HepG2 (cell line): ENCODE measurements around the gene NAV1. TPM values are rescaled to one million over a fixed set of nuclear protein-coding genes. Genes with fewer than 3 reads are reported as not detected.

Experiments used
- CEBPB ChIP-seq: IDR thresholded peaks from 2 replicates; pipeline ENCODE4 v1.6.1; 2011; ENCODE audit warnings: low read depth, low read length, improper control_type of control experiment, borderline replicate concordance
- DNMT3B ChIP-seq: conservative IDR thresholded peaks from 2 replicates; pipeline ENCODE4 v1.6.1; 2016; ENCODE audit warnings: missing biosample characterization, control low read depth
- MIXL1 ChIP-seq: IDR thresholded peaks from 2 replicates; pipeline ENCODE4 v1.6.1; 2016
- SAFB2 ChIP-seq: sonication (generic); formaldehyde crosslinking; IDR thresholded peaks from 2 replicates; pipeline ENCODE4 v1.5.1; 2020; ENCODE audit warnings: missing genetic modification reagents, low read depth, mild to moderate bottlenecking, borderline replicate concordance
- ZNF687 ChIP-seq: sonication (generic); formaldehyde crosslinking; IDR thresholded peaks from 2 replicates; pipeline ENCODE4 v1.5.1; 2020; ENCODE audit warnings: mild to moderate bottlenecking, missing genetic modification reagents, moderate library complexity
- ZSCAN31 ChIP-seq: sonication (generic); formaldehyde crosslinking; IDR thresholded peaks from 2 replicates; pipeline ENCODE4 v1.5.0; 2020; ENCODE audit warnings: low read depth, mild to moderate bottlenecking, missing genetic modification reagents
- polyA plus RNA-seq, 8 experiments: library from polyadenylated mRNA; depleted of rRNA in 3 of 8; stranded (reverse) in 7 of 8; unstranded in 1 of 8; fragments of >200 nt; fragmentation: Illumina TruSeq in 4 of 8; extraction: Trizol in 4 of 8; gene quantifications; 2 replicates each; pipeline versions ENCODE4 v1.2.1 to v1.2.3, GENCODE V29; 2011 to 2016; ENCODE audit warnings: low read depth in 4 of 8, missing spikeins in 1 of 8, mixed read lengths in 1 of 8; ENCODE audit not compliant: insufficient read depth in 1 of 8
- total RNA-seq, 5 experiments: library from RNA; depleted of rRNA; stranded (reverse); fragments of >200 nt; fragmentation: Illumina TruSeq; extraction: Trizol; gene quantifications; 2 replicates each; pipeline ENCODE4 v1.2.3, GENCODE V29; 2016; ENCODE audit warnings: low read depth in 1 of 5
- TF ChIP-seq, protein P1 (sequence below): sonication (generic); formaldehyde crosslinking; IDR thresholded peaks from 2 replicates; pipeline ENCODE4 v1.4.0; 2020; ENCODE audit warnings: mild to moderate bottlenecking, missing genetic modification reagents
- TF ChIP-seq, protein P2 (sequence below): sonication (generic); formaldehyde crosslinking; IDR thresholded peaks from 2 replicates; pipeline ENCODE4 v1.4.0; 2020; ENCODE audit warnings: missing genetic modification reagents, borderline replicate concordance
- TF ChIP-seq, protein P3 (sequence below): sonication (generic); formaldehyde crosslinking; IDR thresholded peaks from 2 replicates; pipeline ENCODE4 v1.5.1; 2020; ENCODE audit warnings: mild to moderate bottlenecking, missing genetic modification reagents

Gene NAV1
- total and polyA plus RNA-seq, 2 of the 13 experiments (the other 11 are each of a cell fraction or from before 2014, with no cell fraction given), result not detected

GRCh38 chr1:201527879-201528278 lies 11.0 kb upstream of the NAV1 start (continued):
- TF ChIP-seq, protein P1, sequence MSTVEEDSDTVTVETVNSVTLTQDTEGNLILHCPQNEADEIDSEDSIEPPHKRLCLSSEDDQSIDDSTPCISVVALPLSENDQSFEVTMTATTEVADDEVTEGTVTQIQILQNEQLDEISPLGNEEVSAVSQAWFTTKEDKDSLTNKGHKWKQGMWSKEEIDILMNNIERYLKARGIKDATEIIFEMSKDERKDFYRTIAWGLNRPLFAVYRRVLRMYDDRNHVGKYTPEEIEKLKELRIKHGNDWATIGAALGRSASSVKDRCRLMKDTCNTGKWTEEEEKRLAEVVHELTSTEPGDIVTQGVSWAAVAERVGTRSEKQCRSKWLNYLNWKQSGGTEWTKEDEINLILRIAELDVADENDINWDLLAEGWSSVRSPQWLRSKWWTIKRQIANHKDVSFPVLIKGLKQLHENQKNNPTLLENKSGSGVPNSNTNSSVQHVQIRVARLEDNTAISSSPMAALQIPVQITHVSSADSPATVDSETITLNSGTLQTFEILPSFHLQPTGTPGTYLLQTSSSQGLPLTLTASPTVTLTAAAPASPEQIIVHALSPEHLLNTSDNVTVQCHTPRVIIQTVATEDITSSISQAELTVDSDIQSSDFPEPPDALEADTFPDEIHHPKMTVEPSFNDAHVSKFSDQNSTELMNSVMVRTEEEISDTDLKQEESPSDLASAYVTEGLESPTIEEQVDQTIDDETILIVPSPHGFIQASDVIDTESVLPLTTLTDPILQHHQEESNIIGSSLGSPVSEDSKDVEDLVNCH (CRISPR knock-in tag), result no peak
- TF ChIP-seq, protein P2, sequence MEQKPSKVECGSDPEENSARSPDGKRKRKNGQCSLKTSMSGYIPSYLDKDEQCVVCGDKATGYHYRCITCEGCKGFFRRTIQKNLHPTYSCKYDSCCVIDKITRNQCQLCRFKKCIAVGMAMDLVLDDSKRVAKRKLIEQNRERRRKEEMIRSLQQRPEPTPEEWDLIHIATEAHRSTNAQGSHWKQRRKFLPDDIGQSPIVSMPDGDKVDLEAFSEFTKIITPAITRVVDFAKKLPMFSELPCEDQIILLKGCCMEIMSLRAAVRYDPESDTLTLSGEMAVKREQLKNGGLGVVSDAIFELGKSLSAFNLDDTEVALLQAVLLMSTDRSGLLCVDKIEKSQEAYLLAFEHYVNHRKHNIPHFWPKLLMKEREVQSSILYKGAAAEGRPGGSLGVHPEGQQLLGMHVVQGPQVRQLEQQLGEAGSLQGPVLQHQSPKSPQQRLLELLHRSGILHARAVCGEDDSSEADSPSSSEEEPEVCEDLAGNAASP, result no peak
- TF ChIP-seq, protein P3, sequence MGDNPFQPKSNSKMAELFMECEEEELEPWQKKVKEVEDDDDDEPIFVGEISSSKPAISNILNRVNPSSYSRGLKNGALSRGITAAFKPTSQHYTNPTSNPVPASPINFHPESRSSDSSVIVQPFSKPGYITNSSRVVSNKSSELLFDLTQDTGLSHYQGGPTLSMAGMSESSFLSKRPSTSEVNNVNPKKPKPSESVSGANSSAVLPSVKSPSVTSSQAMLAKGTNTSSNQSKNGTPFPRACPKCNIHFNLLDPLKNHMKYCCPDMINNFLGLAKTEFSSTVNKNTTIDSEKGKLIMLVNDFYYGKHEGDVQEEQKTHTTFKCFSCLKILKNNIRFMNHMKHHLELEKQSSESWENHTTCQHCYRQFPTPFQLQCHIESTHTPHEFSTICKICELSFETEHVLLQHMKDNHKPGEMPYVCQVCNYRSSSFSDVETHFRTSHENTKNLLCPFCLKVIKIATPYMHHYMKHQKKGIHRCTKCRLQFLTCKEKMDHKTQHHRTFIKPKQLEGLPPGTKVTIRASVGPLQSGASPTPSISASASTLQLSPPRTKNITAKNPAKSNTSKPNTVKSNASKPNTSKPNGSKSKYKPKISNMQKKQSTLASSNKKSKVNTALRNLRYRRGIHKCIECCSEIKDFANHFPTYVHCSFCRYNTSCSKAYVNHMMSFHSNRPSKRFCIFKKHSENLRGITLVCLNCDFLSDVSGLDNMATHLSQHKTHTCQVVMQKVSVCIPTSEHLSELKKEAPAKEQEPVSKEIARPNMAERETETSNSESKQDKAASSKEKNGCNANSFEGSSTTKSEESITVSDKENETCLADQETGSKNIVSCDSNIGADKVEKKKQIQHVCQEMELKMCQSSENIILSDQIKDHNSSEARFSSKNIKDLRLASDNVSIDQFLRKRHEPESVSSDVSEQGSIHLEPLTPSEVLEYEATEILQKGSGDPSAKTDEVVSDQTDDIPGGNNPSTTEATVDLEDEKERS (CRISPR knock-in tag), result no peak
- TF ChIP-seq ZNF687 (CRISPR knock-in tag) (no peak), CEBPB (no peak), ZSCAN31 (CRISPR knock-in tag) (no peak), MIXL1 (CRISPR knock-in tag) (no peak), SAFB2 (CRISPR knock-in tag) (no peak), DNMT3B (CRISPR knock-in tag) (no peak)
